Measurements from ENCODE around the gene MRPS6. TPM values are rescaled to one million over a fixed set of nuclear protein-coding genes. Genes with fewer than 3 reads are reported as not detected.

Gene MRPS6
- total and polyA plus RNA-seq, 2 of the 4 experiments (the other 2 are of a cell fraction): 7.5 to 35.1 TPM

- no TSS peak for BruUV-seq (replicated peaks)
- ATAC-seq (ENCODE audit: low read depth) (no peak), DNase-seq (no peak)
- dilution Hi-C loops (cut with HindIII; ENCODE audit: low sequenced_read_pairs, unreplicated experiment) (no loop called here), in situ Hi-C loops (cut with MboI; ENCODE audit: low sequenced_read_pairs) (no loop called here), intact Hi-C loops (cut with micrococcal nuclease) (no loop called here)
- H2BK120ac ChIP-seq (ENCODE audit: low read depth, low read length): no peak overlapping the region
- H3K23ac ChIP-seq (ENCODE audit: low read depth, low read length): no peak overlapping the region
- no peak overlapping the region for H4K8ac ChIP-seq (ENCODE audit: low read depth in 2 of 2, low read length in 2 of 2)
- H3K4me2 ChIP-seq (ENCODE audit: low read depth, low read length): no peak overlapping the region
- H3K14ac ChIP-seq (replicated peaks; ENCODE audit: low read depth, low read length): no peak overlapping the region
- H3K27ac ChIP-seq (ENCODE audit: insufficient read depth, low read length): no peak overlapping the region
- H3K36me3 ChIP-seq (ENCODE audit: control insufficient read depth, insufficient read depth, low read length): no peaks in the 10 kb centered on the region
- H2AK9ac ChIP-seq (replicated peaks; ENCODE audit: low read depth, low read length, poor library complexity): no peak overlapping the region
- no peak overlapping the region for H2BK15ac ChIP-seq (ENCODE audit: low read depth, low read length)
- H3K4me1 ChIP-seq (ENCODE audit: control insufficient read depth, insufficient read depth, low read length): no peaks in the 10 kb centered on the region
- H2AK5ac ChIP-seq (ENCODE audit: low read depth, low read length): no peak overlapping the region
- H3K9me3 ChIP-seq (ENCODE audit: control insufficient read depth, insufficient read depth, low read length): no peaks in the 10 kb centered on the region
- H4K91ac ChIP-seq (ENCODE audit: insufficient read depth, low read depth, low read length): no peak overlapping the region
- H2AFZ ChIP-seq (replicated peaks; ENCODE audit: low read length, poor library complexity): no peak overlapping the region
- H2BK5ac ChIP-seq (ENCODE audit: low read depth, low read length, poor library complexity, severe bottlenecking): no peak overlapping the region
- no peaks in the 10 kb centered on the region for H3K9me1 ChIP-seq (ENCODE audit: insufficient read depth, low read length)
- peaks cover 4% of the 10 kb centered on the region for H3K27me3 ChIP-seq (ENCODE audit: control insufficient read depth, insufficient read depth, low read length)
- no peak overlapping the region for H4K5ac ChIP-seq (ENCODE audit: low read depth, low read length)
- no peaks in the 10 kb centered on the region for H3K79me1 ChIP-seq (ENCODE audit: low read depth in 1 of 2, low read length in 2 of 2)
- 50% methylated on average over 2 of the region's 10 CpGs; no CpG with 5 or more reads in 1 of the 2 experiments for WGBS, 2 experiments (ENCODE audit: extremely low coverage in 2 of 2, insufficient read length in 1 of 2)
- H3K56ac ChIP-seq (ENCODE audit: extremely low read depth, insufficient read depth, low read length): no peak overlapping the region
- TF ChIP-seq CEBPB (IDR thresholded peaks at IDR 0.05; ENCODE audit: low read depth, low read length) (no peak), MAZ (IDR thresholded peaks at IDR 0.05; ENCODE audit: borderline replicate concordance, low read depth, low read length) (no peak), RCOR1 (IDR thresholded peaks at IDR 0.05; ENCODE audit: insufficient replicate concordance, low read length) (no peak), SMC3 (IDR thresholded peaks at IDR 0.05; ENCODE audit: low read depth, low read length) (no peak), POLR2A (IDR thresholded peaks at IDR 0.05; ENCODE audit: low read depth, low read length) (no peak), RFX5 (IDR thresholded peaks at IDR 0.05; ENCODE audit: low read depth, low read length) (no peak), ELK1 (IDR thresholded peaks at IDR 0.05; ENCODE audit: borderline replicate concordance, low read depth, low read length) (no peak), MAFK (IDR thresholded peaks at IDR 0.05; ENCODE audit: low read depth, low read length) (no peak), RAD21 (IDR thresholded peaks at IDR 0.05; ENCODE audit: low read length) (no peak), BHLHE40 (IDR thresholded peaks at IDR 0.05; ENCODE audit: low read depth, low read length) (no peak), CHD1 (IDR thresholded peaks at IDR 0.05; ENCODE audit: low read depth, low read length) (no peak), FOS (IDR thresholded peaks at IDR 0.05; ENCODE audit: low read depth, low read length) (no peak), CTCF (conservative IDR thresholded peaks at IDR 0.05; ENCODE audit: low read depth, low read length) (no peak)
- H3K4ac ChIP-seq (ENCODE audit: low read depth, low read length): no peak overlapping the region
- no peak overlapping the region for H3K9ac ChIP-seq (ENCODE audit: low read depth, low read length)
- POLR2A ChIA-PET (ENCODE audit: unreplicated experiment): no interaction called here
- no peak overlapping the region for H3K4me3 ChIP-seq (ENCODE audit: insufficient read depth, low read depth, low read length)
- no peaks in the 10 kb centered on the region for H4K20me1 ChIP-seq (ENCODE audit: insufficient read depth, low read length)
- CTCF ChIA-PET: no interaction called here
- no peak overlapping the region for H3K18ac ChIP-seq (ENCODE audit: low read depth, low read length)
- H2BK20ac ChIP-seq (ENCODE audit: low read depth, low read length): no peak overlapping the region
These were observed 33.5 kb upstream of the MRPS6 start for GRCh38 chr21:34039678-34040382.
